Measurements from ENCODE around the gene BHMT2. TPM values are rescaled to one million over a fixed set of nuclear protein-coding genes. Genes with fewer than 3 reads are reported as not detected.

Gene BHMT2
- total RNA-seq, 1 donor from 2014 or later: not detected

DNA sequence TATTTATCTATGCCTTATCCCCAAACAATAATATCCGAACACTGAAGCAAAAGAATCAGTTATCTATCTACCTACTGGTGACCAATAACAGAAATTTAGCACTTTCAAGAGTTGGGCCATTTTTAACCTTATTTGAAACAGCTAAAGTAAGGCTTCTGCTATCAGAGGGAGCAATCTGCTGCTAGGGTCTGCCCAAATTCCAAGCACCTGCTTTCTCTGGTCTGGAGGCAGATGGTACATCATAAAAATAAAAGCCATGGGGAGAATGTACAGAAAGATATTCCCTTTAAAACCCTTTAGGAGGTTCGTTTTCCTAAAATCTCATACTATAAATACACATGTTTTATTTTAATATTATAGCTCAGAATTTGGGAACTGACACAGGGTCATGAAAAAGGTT, 46.8 kb upstream of the BHMT2 start:
- no peaks in the 10 kb centered on the region for H3K27me3 Mint-ChIP-seq (ENCODE audit: insufficient read depth, low read depth)

DNA sequence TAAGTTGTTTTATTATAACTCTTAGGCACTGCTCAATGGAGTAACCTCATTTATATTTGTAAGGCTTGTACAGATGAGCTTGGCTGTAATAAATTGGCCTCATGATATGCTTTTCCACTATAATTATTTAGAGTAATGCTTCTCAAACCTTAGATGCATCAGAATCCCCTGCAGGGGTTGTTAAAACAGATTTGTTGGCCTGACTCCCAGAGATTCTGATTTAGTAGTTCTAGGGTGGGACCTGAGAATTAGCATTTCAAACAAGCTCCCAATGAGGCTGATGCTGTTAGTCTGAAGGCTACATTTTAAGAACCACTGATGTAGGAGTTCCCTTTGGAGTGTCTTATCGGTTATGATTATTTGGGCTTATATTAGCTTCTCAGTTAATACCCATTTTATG, 46.2 kb upstream of the BHMT2 start:
- Mint-ChIP-seq H3K27ac (no peak overlapping the region), H3K4me1 (peaks cover 13% of the 10 kb centered on the region), H3K36me3 (no peaks in the 10 kb centered on the region), H3K9me3 (no peaks in the 10 kb centered on the region), H3K27me3 (ENCODE audit: insufficient read depth, low read depth) (no peaks in the 10 kb centered on the region), H3K4me3 (no peak overlapping the region)
- Histone ChIP-seq H3K79me2 (ENCODE audit: low read depth) (no peaks in the 10 kb centered on the region), H3K27me3 (peaks cover 4% of the 10 kb centered on the region), H3K4me2 (no peak overlapping the region), H3K9ac (no peak overlapping the region), H3K9me3 (ENCODE audit: low read depth) (no peaks in the 10 kb centered on the region), H3K4me1 (peaks cover 11% of the 10 kb centered on the region), H2AFZ (replicated peaks) (no peak overlapping the region), H4K20me1 (ENCODE audit: low read depth) (no peaks in the 10 kb centered on the region), H3K36me3 (no peaks in the 10 kb centered on the region), H3F3A (ENCODE audit: low read depth) (no peaks in the 10 kb centered on the region), H3K27ac (no peak overlapping the region), H3K4me3 (no peak overlapping the region)
- DNase-seq (ENCODE audit: low spot score): no peak
- TF ChIP-seq, protein P1, sequence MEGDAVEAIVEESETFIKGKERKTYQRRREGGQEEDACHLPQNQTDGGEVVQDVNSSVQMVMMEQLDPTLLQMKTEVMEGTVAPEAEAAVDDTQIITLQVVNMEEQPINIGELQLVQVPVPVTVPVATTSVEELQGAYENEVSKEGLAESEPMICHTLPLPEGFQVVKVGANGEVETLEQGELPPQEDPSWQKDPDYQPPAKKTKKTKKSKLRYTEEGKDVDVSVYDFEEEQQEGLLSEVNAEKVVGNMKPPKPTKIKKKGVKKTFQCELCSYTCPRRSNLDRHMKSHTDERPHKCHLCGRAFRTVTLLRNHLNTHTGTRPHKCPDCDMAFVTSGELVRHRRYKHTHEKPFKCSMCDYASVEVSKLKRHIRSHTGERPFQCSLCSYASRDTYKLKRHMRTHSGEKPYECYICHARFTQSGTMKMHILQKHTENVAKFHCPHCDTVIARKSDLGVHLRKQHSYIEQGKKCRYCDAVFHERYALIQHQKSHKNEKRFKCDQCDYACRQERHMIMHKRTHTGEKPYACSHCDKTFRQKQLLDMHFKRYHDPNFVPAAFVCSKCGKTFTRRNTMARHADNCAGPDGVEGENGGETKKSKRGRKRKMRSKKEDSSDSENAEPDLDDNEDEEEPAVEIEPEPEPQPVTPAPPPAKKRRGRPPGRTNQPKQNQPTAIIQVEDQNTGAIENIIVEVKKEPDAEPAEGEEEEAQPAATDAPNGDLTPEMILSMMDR (IDR thresholded peaks at IDR 0.05): no peak
- TF ChIP-seq EZH2phosphoT487 (IDR thresholded peaks at IDR 0.05) (no peak), EZH2 (IDR thresholded peaks at IDR 0.05) (no peak)

More for the DNA sequence above, 46.8 kb upstream of the BHMT2 start:
- Histone ChIP-seq H3K79me2 (ENCODE audit: low read depth) (no peaks in the 10 kb centered on the region), H3K9me3 (ENCODE audit: low read depth) (no peaks in the 10 kb centered on the region), H2AFZ (replicated peaks) (no peak overlapping the region), H3K4me1 (peaks cover 11% of the 10 kb centered on the region), H3F3A (ENCODE audit: low read depth) (no peaks in the 10 kb centered on the region), H3K9ac (no peak overlapping the region), H3K36me3 (no peaks in the 10 kb centered on the region), H4K20me1 (ENCODE audit: low read depth) (no peaks in the 10 kb centered on the region), H3K27me3 (peaks cover 4% of the 10 kb centered on the region), H3K4me3 (no peak overlapping the region), H3K4me2 (no peak overlapping the region), H3K27ac (no peak overlapping the region)
- no peaks in the 10 kb centered on the region for H3K9me3 Mint-ChIP-seq
- no peaks in the 10 kb centered on the region for H3K36me3 Mint-ChIP-seq
- H3K4me3 Mint-ChIP-seq: no peak overlapping the region
- no peak for DNase-seq (ENCODE audit: low spot score)
- no peak overlapping the region for H3K27ac Mint-ChIP-seq
- TF ChIP-seq, protein P1 (IDR thresholded peaks at IDR 0.05): no peak
- TF ChIP-seq EZH2phosphoT487 (IDR thresholded peaks at IDR 0.05) (no peak), EZH2 (IDR thresholded peaks at IDR 0.05) (no peak)
- H3K4me1 Mint-ChIP-seq: peaks cover 13% of the 10 kb centered on the region

DNA sequence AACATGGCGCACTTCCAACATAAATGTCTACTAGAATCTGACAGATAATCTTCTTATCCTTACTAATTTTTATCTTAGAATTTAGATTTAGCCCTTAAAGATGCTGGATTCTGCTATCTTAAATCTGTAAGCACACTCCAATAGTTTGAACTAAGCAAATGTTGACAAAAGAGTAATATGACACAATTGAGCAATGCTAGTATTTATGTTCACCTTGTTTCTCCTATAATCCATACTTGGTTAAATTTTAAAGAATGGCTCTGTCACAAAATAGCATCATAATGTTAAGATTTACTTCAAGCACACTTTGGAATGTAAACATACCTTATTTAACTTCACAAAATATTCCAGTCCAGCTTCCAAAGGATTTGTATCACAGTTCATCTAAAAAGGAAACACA, 45.6 kb upstream of the BHMT2 start:
- H3K4me1 Mint-ChIP-seq: peaks cover 13% of the 10 kb centered on the region
- no peak overlapping the region for H3K4me3 Mint-ChIP-seq
- Histone ChIP-seq H3K79me2 (ENCODE audit: low read depth) (no peaks in the 10 kb centered on the region), H3K27ac (no peak overlapping the region), H3K36me3 (no peaks in the 10 kb centered on the region), H3K9me3 (ENCODE audit: low read depth) (no peaks in the 10 kb centered on the region), H4K20me1 (ENCODE audit: low read depth) (no peaks in the 10 kb centered on the region), H2AFZ (replicated peaks) (no peak overlapping the region), H3K9ac (no peak overlapping the region), H3K4me3 (no peak overlapping the region), H3F3A (ENCODE audit: low read depth) (no peaks in the 10 kb centered on the region), H3K4me1 (peaks cover 11% of the 10 kb centered on the region), H3K4me2 (no peak overlapping the region), H3K27me3 (peaks cover 4% of the 10 kb centered on the region)
- H3K27me3 Mint-ChIP-seq (ENCODE audit: insufficient read depth, low read depth): no peaks in the 10 kb centered on the region
- no peaks in the 10 kb centered on the region for H3K36me3 Mint-ChIP-seq
- no peaks in the 10 kb centered on the region for H3K9me3 Mint-ChIP-seq
- TF ChIP-seq, protein P1 (IDR thresholded peaks at IDR 0.05): no peak
- TF ChIP-seq EZH2 (IDR thresholded peaks at IDR 0.05) (no peak), EZH2phosphoT487 (IDR thresholded peaks at IDR 0.05) (no peak)
- no peak for DNase-seq (ENCODE audit: low spot score)
- no peak overlapping the region for H3K27ac Mint-ChIP-seq
